ENCODE results near the gene PLAC1.

Gene PLAC1

DNA sequence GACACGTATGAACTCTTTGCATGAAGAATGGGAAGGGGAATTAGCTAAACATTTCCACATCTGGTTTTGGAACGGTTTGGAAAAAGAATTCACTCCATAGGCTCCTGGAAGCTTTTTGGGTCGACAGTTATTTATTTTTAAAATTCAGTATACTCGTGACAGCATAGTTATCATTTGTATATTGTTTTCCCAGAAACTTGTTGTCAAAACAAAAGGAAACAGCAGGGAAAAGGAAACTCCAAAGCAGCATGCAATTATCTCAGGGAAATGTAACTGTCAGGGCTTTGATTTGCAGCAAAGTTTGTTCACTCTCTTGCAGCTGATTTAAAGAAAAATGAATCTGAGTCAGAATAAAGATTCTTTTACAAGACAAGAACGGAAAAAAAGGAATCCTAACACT is 86.5 kb downstream of the PLAC1 start:
- in situ Hi-C loops (cut with MboI; ENCODE audit: low pct_unique_long_range_greater_than_20kb, low sequenced_read_pairs, unreplicated experiment) = no loop called here
- TF ChIP-seq, protein P1, sequence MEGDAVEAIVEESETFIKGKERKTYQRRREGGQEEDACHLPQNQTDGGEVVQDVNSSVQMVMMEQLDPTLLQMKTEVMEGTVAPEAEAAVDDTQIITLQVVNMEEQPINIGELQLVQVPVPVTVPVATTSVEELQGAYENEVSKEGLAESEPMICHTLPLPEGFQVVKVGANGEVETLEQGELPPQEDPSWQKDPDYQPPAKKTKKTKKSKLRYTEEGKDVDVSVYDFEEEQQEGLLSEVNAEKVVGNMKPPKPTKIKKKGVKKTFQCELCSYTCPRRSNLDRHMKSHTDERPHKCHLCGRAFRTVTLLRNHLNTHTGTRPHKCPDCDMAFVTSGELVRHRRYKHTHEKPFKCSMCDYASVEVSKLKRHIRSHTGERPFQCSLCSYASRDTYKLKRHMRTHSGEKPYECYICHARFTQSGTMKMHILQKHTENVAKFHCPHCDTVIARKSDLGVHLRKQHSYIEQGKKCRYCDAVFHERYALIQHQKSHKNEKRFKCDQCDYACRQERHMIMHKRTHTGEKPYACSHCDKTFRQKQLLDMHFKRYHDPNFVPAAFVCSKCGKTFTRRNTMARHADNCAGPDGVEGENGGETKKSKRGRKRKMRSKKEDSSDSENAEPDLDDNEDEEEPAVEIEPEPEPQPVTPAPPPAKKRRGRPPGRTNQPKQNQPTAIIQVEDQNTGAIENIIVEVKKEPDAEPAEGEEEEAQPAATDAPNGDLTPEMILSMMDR (IDR thresholded peaks at IDR 0.05; ENCODE audit: extremely low read depth, insufficient read depth, missing control alignments) = no peak
- no peak for DNase-seq (ENCODE audit: low spot score)

DNA sequence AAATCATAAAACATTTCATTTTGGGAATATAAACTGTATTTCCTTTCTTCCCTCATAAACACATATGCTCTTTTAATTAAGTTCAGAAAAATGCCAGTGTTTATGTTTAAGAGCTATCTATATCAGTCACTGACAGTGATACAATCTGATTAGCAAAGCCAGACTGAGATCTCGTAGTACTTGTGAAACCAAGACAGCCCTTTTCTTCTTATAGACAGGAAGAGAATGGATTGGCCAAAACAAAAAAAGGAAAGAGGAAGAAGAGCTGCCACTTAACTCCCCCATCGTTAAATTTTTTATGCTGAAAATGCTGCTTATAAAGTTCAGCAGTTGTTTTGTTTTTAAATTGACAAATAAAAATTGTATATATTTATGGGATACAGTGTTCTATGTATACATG is 87.4 kb downstream of the PLAC1 start:
- TF ChIP-seq, protein P1 (IDR thresholded peaks at IDR 0.05; ENCODE audit: extremely low read depth, insufficient read depth, missing control alignments) = no peak
- no peak for DNase-seq (ENCODE audit: low spot score)
- in situ Hi-C loops (cut with MboI; ENCODE audit: low pct_unique_long_range_greater_than_20kb, low sequenced_read_pairs, unreplicated experiment) = no loop called here

DNA sequence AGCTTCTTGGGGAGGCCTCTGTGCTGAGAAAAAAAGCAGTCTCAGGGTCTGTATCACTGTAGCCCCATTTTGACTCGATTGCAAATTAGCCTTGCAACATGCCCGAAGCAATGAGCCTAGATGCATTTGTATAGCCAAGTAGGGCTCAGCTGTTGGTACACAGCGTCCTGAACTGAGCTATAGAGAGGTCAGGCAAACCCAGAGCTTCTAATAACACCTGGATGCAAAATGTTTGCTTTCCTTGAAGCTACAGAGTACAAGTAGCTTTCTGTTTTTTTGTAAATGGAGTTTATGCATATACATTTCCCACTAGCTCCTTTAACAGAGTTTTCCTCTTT is 87.8 kb downstream of the PLAC1 start:
- TF ChIP-seq, protein P1 (IDR thresholded peaks at IDR 0.05; ENCODE audit: extremely low read depth, insufficient read depth, missing control alignments) = no peak
- DNase-seq (ENCODE audit: low spot score) = no peak
- in situ Hi-C loops (cut with MboI; ENCODE audit: low pct_unique_long_range_greater_than_20kb, low sequenced_read_pairs, unreplicated experiment) = no loop called here

DNA sequence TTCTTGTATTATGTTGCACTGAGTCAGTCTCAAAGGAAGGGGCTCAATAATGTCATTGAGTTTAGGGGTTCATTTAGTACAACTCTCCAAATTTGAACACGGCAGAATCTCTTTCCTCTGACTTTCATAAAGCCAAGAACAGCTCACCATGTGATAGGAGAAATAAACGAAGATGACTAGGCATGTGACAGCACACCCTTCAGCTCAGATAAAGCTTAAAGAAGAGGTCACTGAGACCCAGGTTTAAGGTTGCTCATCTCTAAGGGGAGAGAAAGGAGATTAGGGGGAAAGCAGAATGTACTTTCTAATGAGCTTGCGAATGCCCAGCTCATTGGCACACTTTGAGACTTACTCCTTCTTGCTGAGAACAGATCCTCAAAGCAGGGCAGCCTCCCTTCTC is 89.0 kb downstream of the PLAC1 start:
- in situ Hi-C loops (cut with MboI; ENCODE audit: low pct_unique_long_range_greater_than_20kb, low sequenced_read_pairs, unreplicated experiment) = no loop called here
- no peak for DNase-seq (ENCODE audit: low spot score)
- TF ChIP-seq, protein P1 (IDR thresholded peaks at IDR 0.05; ENCODE audit: extremely low read depth, insufficient read depth, missing control alignments) = no peak

DNA sequence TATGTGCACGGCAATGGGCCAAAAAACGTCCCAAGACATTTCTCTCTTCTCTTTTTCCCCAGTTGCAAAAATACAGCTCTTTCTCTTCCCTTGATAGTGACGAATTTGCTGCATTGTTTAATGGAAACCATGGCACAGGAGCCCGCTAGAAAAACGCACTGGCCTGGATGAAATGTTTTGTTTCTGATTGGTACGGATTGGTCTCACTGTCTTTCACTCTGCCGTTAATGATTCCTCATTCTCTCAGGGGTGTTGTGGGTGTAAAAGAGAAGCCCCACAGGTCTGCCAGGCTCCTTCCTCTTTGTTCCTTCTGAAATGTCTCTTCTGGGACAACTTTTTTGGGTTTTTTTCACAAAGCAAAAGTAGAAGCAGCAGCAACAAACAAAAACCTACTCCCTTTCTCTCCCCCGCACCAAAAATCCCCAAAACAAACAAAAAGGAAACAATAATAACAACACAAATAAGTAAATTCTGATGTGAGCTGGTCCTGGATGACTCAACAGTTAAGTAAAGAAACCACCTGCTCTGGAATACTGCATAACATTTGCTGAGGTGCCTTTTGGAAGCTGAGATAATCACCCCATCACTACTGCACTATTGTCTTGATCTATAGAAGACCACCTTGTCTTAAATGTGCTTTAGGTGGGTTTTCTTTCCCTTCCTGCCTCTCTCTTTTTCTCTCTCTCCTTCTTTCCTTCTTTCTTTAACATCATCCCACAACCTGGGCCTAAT is 89.8 kb downstream of the PLAC1 start:
- TF ChIP-seq, protein P1 (IDR thresholded peaks at IDR 0.05; ENCODE audit: extremely low read depth, insufficient read depth, missing control alignments) = no peak
- in situ Hi-C loops (cut with MboI; ENCODE audit: low pct_unique_long_range_greater_than_20kb, low sequenced_read_pairs, unreplicated experiment) = no loop called here
- DNase-seq (ENCODE audit: low spot score) = no peak

DNA sequence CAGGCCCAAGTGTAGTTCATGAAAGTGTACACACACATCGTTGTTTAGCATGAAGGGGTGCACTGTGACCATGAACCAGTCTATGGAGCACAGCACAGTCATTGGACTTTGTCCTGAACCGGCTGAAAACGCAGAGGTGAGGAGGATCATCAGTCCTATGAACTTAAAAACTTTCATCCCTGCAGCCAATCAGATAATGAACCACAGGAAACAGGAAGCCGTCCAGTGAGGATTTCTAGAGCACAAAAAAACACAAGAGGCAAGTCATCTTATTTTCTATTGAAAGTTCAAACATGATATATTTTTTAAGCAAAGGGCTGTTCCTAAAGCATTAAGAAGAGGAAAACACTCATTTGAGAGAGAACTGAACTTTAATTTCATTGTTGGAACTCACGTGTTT is 91.8 kb downstream of the PLAC1 start:
- no peak for DNase-seq (ENCODE audit: low spot score)
- in situ Hi-C loops (cut with MboI; ENCODE audit: low pct_unique_long_range_greater_than_20kb, low sequenced_read_pairs, unreplicated experiment) = no loop called here
- TF ChIP-seq, protein P1 (IDR thresholded peaks at IDR 0.05; ENCODE audit: extremely low read depth, insufficient read depth, missing control alignments) = no peak

Data from GM13977 (cell line).